ENCODE results near the gene TSKS.

Gene TSKS

DNA sequence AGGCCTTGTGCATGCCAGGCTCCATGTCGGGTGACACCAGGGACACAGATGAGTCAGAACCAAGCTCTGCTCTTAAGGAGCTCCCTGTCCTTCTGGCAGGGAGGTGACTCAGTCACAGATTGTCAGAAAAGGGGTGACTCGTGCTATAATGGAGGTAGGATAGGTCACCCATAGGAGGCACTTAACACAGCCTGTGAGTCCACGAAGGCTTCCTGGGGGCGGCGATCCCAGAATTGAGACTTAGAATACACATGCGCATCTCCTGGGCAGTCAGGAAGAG is 30.4 kb upstream of the TSKS start:
- DNase-seq: peak; percentile 49

DNA sequence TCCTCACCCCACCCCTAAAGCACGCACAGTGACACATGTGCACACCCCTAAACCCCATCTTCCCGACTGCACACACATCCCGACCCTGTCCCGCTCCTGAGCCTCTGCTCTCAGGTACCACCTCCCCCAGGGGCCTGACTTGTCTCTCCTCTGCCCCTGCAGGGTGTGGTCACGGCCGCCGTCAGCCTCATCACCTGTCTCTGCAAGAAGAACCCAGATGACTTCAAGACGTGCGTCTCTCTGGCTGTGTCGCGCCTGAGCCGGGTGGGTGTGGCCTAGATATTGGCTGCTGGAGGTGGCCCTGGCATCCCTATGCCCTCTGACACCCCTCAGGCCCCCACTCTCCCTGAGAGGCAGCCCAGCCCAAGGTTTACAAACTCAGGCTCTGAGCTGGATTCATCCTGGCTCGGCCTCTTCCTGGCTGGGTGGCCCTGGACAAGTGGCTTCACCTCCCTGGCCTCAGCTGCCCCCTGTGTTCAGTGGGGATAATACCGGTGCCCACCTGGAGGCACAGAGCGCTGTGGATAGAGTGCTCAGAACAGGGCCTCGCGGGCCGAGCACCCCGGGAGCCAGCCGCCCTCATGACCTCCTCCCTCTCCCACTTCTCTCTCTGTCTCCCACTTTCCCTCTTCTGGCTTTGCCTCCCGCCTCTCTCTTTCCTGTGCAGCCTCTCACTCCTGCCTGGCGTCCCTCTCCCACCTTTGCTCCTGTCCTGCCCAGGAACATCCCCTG is 29.9 kb upstream of the TSKS start:
- no peak for DNase-seq

DNA sequence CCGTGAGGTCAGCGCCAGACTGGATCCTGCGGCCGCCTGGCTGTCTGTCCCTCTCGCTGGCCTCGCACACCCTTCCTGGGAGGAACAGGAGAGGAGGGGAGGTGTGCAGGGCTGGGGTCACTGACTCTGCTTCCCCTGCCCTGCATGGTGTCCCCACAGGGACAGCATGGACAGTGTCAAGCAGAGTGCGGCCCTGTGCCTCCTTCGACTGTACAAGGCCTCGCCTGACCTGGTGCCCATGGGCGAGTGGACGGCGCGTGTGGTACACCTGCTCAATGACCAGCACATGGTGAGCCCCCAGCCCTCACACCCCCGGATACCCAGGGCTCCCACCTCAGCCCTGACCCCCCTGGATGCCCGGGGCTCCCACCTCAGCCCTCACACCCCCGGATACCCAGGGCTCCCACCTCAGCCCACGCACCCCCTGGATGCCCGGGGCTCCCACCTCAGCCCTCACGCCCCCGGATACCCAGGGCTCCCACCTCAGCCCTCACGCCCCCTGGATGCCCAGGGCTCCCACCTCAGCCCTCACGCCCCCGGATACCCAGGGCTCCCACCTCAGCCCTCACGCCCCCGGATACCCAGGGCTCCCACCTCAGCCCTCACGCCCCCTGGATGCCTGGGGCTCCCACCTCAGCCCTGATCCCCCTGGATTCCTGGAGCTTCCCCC is 28.8 kb upstream of the TSKS start:
- no peak for DNase-seq

GRCh38 chr19:49790866-49791265 is 27.8 kb upstream of the TSKS start:
- DNase-seq: no peak

DNA sequence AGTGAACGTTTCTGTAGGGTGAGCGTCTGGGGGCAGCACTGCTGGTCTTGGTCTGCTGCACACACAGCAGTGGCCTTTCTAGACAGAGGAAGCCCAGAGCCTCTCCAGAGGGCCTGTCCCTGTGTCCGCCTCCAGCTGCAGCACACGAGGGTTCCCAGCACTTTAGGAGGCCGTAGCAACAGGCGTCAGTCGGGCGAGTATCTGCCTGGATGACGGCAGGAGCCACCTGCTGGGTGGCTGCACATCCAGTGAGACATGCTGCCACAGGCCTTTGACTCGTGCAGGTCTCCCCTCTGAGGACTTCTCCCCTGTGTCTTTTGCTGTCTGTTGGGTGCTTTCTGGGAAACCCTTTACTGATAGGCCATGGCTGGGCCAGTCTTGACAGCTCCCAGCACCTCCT is 25.8 kb upstream of the TSKS start:
- DNase-seq: no peak

GRCh38 chr19:49787746-49788145 is 24.6 kb upstream of the TSKS start:
- DNase-seq: no peak

DNA sequence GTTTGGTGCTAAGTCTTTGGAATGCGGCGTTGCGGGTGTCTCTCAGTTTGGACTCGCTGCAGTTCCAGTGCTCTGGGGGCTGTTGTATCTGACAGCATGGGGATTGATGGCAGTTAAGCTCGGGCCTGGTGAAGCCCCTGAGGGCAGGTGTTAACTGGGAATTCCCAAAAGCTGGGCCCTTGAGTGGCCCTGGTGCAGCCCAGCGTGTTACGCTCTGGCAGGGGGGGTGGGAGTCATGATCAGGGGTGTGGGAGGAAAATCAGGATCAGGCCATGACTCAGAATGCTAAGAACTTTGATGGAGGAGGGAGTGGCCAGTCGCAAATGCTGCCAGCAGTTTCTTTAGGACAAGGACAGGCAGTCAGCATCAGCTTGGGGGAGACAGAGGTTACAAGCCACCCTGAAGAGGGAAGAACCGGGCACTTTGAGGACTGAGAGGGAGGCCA is 23.3 kb upstream of the TSKS start:
- DNase-seq: no peak

GRCh38 chr19:49782515-49782914 is 19.4 kb upstream of the TSKS start:
- DNase-seq: no peak

- DNase-seq: no peak
These were observed 18.3 kb upstream of the TSKS start for GRCh38 chr19:49781394-49781793.

- no peak for DNase-seq
These were observed 17.8 kb upstream of the TSKS start for GRCh38 chr19:49780861-49781260.

- no peak for DNase-seq
These were observed 16.8 kb upstream of the TSKS start for GRCh38 chr19:49779731-49780555.

DNA sequence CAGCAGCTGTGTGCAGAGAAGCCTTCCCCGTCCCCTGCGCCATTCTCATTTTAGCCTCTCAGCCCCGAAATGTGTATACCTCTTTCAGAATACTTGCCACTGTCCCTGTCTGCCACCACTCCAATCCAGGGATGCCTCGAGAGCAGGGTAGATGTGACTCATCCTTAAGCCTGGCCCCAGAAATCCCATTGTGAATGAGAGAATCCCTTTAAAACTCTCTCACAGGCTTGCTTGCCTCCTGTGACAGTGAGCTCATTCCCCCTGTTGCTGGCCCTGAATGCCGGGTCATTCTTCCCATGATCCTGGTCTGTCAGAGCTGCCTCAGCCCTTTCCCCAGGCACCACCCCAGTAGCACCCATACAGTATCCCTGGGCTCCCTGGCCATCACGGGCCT is 13.3 kb upstream of the TSKS start:
- no peak for DNase-seq

DNA sequence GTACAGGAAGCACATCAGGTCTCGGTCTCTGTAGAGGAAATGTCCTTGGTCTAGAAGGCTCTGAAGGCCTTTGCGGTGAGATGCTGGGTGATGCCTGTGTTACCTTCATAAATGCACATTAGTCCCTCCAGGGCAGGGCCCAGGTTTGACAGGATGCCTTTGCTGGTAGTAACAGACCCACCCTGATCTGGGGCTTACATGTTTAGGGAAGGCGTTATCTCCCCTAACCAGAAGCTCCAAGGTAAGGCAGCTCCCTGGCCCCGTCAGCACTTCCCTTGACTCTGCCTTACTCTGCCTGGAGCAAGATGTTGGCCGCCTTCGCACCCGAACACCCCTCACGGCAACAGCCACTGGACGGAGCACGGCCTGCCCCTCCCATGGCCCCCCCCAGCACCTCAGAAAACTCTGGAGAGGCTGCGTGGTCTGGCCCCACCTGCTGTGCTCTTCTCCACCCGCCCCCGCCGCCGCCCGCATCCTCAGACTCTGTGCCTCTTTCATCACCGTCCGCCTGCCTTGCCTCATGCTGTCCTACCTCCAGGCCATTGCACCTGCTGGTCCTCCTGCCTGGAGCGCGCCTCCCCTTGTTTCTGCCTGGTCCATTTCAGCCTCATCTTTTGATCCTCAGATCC is 12.8 kb upstream of the TSKS start:
- DNase-seq: no peak

DNA sequence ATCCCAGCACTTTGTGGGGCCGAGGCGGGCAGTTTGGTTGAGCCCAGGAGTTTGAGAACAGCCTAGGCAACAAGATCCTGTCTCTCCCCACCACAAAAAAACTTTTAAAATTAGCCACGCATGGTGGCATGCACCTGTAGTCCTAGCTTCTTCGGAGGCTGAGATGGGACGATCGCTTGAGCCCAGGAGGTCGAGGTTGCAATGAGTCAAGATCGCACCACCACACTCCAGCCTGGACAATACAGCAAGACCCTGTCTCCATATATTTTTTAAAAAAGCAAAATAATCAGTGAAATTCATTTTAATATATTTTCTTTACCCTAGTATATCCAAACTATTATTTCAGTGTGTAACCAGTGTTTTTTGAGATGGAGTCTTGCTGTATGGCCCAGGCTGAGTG is 11.9 kb upstream of the TSKS start:
- DNase-seq: no peak

GRCh38 chr19:49773663-49774350 is 10.7 kb upstream of the TSKS start:
- no peak for DNase-seq

GRCh38 chr19:49772850-49773432 is 9.8 kb upstream of the TSKS start:
- DNase-seq: no peak

DNA sequence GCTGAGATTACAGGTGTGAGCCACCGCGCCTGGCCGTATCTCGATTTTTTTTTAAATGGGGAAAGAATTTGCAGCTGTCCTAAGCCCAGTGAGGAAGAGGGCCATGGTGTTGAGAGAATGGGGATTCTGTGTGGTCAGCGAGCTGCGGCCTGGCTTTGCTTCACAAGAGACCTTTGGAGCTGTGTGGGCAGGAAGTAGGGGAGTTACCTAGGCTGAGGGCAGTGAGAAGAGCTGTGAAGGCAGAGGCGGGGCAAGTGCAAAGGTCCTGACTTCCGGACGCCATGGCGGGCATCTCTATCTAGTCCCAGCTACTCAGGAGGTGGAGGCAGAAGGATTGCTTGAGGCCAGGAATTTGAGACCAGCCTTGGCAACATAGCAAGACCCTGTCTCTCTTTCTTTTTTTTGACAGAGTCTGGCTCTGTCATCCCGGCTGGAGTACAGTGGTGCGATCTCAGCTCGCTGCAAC is 8.6 kb upstream of the TSKS start:
- no peak for DNase-seq

DNA sequence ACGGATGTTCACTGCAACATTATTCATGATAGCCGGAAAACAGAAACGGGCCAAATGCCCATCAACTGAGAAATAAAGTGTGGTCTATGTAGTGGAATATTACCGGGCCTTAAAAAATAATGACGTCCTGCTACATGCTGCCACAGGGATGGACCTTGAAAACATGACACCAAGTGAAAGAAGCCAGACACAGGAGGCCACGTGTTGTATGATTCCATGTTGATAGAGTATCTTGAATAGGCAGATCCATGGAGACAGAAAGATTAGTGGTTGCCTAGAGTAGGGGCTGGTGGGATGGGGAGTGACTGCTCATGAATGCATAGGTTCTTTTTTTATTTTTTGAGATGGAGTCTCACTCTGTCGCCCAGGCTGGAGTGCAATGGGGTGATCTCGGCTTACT is 7.4 kb upstream of the TSKS start:
- DNase-seq: no peak

DNA sequence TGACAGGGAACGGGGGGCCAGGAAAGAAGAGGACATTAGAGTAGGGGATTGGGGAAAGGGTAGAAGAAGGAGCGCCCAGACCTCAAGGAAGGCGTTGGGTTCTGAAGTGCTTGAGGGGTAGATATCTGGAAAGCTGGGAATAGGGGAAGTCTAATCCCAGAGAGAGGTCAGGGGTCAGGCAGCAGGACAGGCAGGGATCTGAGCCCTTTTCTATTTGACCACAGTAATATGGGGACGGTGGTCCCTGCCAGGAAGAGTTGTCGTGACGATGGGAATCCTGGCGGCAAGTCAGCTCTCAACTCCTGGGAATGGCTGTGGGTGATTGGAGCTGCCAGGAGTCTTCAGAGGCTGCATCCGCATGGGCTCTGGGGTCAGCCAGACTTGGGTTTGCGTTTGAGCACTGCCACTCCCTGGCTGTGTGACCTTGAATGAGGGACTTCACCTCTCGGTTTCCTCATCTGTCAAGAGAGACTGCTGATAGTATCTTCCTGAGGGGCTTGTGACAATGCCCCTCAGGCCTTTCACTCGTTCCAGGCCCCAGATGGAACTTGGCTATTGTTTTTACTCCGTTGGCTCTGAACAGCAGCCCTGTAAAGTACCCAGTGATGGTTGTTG is 5.0 kb upstream of the TSKS start:
- DNase-seq: no peak

GRCh38 chr19:49767381-49767780 is 4.3 kb upstream of the TSKS start:
- DNase-seq: peak; percentile 35

DNA sequence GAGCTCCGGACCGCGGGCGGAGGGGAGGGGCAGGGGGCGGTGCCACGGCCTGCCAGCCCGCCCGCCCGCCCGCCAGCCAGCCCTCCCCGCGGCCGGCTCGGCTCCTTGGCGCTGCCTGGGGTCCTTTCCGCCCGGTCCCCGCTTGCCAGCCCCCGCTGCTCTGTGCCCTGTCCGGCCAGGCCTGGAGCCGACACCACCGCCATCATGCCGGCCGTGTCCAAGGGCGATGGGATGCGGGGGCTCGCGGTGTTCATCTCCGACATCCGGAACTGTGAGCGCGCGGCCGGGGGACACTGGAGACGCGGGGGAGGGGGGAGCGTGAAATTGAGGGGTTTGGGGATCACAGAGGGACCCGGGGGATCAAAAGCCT is 3.8 kb upstream of the TSKS start, which contains the start of gene AP2A1:
AP2A1 (plus strand) TSS at position 72 of the 370 bp plus-strand sequence; CDS start at position 205, 133 bp downstream.
- no peak for DNase-seq
